Suprapubic skin (tissue), 4 donors: ENCODE measurements around the gene SGCE. TPM values are rescaled to one million over a fixed set of nuclear protein-coding genes. Genes with fewer than 3 reads are reported as not detected.

Source experiments
- DNase-seq, 2 donors: peaks; one replicate each; pipeline ENCODE4 v3.0.0-alpha.2; 2019; ENCODE audit warnings: low spot score in 2 of 2
- H3K27ac ChIP-seq: fragments of 200-600 bp; sonication (generic); one replicate; pipeline ENCODE4 v1.5.1; 2019
- H3K27me3 ChIP-seq: fragments of 200-600 bp; sonication (generic); one replicate; pipeline ENCODE4 v1.5.1; 2019
- H3K36me3 ChIP-seq: fragments of 200-600 bp; sonication (generic); one replicate; pipeline ENCODE4 v1.5.1; 2019
- H3K4me1 ChIP-seq: fragments of 200-600 bp; sonication (generic); one replicate; pipeline ENCODE4 v1.5.1; 2019
- H3K4me3 ChIP-seq: fragments of 200-600 bp; sonication (generic); one replicate; pipeline ENCODE4 v1.5.1; 2019; ENCODE audit warnings: mild to moderate bottlenecking
- H3K9me3 ChIP-seq: fragments of 200-600 bp; sonication (generic); one replicate; pipeline ENCODE4 v1.5.1; 2019
- EP300 ChIP-seq: sonication (generic); formaldehyde crosslinking; IDR thresholded peaks from one replicate; pipeline ENCODE4 v1.6.1; 2017; ENCODE audit warnings: antibody characterized with exemption
- POLR2A ChIP-seq, 2 donors: fragments of 450-650 bp; IDR thresholded peaks; one replicate each; pipeline ENCODE4 v1.6.1; 2017; ENCODE audit warnings: antibody characterized with exemption in 2 of 2, mild to moderate bottlenecking in 2 of 2, moderate library complexity in 2 of 2
- POLR2AphosphoS5 ChIP-seq, 3 donors: sonication (generic); formaldehyde crosslinking; IDR thresholded peaks; one replicate each; pipeline ENCODE4 v1.6.1; 2017; ENCODE audit warnings: antibody characterized with exemption in 3 of 3
- WGBS: methylation state at CpG from one replicate; pipeline ENCODE4 v1.1.5; 2018; 5-methylcytosine and 5-hydroxymethylcytosine counted together
- total RNA-seq, 4 donors: library from RNA; depleted of rRNA; stranded (reverse); fragments of >200 nt; gene quantifications; one replicate each; pipeline ENCODE4 v1.1.0, GENCODE V29; 2016
- TF ChIP-seq, protein P1 (sequence below), 2 donors: fragments of 200-600 bp in 1 of 2; fragments of 450-650 bp in 1 of 2; sonication (generic) in 1 of 2; IDR thresholded peaks; one replicate each; pipeline ENCODE4 v1.5.1; 2016 to 2019; ENCODE audit warnings: antibody characterized with exemption in 2 of 2, mild to moderate bottlenecking in 1 of 2, moderate library complexity in 1 of 2

The SGCE gene
- total RNA-seq, 4 donors from 2014 or later = 6.3 to 20.0 (median 13.2) TPM

DNA sequence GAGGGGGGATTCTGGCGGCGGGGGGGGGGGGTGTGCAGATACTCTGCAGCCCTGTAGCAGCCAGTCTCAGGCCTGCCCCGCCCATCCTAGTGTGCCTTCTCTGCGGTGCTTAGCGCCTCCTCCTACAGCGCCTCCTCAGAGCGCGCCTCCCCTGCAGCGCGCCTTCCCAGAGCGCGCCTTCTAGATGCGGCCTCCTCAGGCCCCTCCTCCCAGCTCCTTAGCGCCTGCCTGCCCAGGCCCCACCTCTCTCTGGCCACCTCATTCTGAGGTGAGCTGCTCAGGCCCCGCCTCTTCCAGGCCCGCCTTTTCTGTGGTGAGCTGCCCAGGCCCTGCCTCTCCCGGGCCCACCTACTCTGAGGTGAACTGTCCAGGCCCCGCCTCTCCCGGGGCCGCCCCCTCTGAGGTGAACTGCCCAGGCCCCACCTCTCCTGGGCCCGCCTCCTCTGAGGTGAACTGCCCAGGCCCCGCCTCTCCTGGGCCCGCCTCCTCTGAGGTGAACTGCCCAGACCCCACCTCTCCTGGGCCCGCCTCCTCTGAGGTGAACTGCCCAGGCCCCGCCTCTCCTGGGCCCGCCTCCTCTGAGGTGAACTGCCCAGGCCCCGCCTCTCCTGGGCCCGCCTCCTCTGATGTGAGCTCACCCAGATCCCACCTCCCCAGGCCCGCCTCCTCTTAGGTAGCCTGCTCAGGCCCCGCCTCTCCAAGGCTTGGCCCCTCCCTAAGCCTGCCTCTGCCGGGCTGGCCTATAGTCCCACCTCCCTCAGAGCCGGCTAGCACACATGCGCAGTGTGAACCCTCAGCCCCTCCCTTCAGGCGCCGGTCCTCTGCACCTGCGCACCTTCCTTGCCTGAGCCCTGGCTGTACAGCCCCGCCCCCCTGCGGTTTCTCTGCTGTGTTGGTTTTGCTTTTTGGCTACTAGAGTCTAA lies 2.1 kb upstream of the SGCE start:
- Histone ChIP-seq H3K4me3 (peak overlapping the region; percentile 55), H3K4me1 (peaks cover 30% of the 10 kb centered on the region), H3K9me3 (no peaks in the 10 kb centered on the region), H3K27ac (no peak overlapping the region), H3K36me3 (no peaks in the 10 kb centered on the region), H3K27me3 (peaks cover 32% of the 10 kb centered on the region)
- DNase-seq = peak; percentile 92 to 94
- WGBS = 66% methylated on average over 35 of the region's 38 CpGs
- TF ChIP-seq EP300 (no peak), POLR2A (IDR thresholded peaks at IDR 0.05) (no peak), POLR2AphosphoS5 (IDR thresholded peaks at IDR 0.05) (no peak)
- TF ChIP-seq, protein P1, sequence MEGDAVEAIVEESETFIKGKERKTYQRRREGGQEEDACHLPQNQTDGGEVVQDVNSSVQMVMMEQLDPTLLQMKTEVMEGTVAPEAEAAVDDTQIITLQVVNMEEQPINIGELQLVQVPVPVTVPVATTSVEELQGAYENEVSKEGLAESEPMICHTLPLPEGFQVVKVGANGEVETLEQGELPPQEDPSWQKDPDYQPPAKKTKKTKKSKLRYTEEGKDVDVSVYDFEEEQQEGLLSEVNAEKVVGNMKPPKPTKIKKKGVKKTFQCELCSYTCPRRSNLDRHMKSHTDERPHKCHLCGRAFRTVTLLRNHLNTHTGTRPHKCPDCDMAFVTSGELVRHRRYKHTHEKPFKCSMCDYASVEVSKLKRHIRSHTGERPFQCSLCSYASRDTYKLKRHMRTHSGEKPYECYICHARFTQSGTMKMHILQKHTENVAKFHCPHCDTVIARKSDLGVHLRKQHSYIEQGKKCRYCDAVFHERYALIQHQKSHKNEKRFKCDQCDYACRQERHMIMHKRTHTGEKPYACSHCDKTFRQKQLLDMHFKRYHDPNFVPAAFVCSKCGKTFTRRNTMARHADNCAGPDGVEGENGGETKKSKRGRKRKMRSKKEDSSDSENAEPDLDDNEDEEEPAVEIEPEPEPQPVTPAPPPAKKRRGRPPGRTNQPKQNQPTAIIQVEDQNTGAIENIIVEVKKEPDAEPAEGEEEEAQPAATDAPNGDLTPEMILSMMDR (IDR thresholded peaks at IDR 0.05) = no peak

- DNase-seq = no peak
- 66% methylated on average over 36 of the region's 36 CpGs for WGBS
- TF ChIP-seq, protein P1 (IDR thresholded peaks at IDR 0.05) = no peak
- TF ChIP-seq POLR2AphosphoS5 (IDR thresholded peaks at IDR 0.05) = no peak
- TF ChIP-seq POLR2A (IDR thresholded peaks at IDR 0.05) = no peak
- no peak for TF ChIP-seq EP300
- H3K4me1 ChIP-seq = peaks cover 30% of the 10 kb centered on the region
- H3K27ac ChIP-seq = no peak overlapping the region
- H3K9me3 ChIP-seq = no peaks in the 10 kb centered on the region
- peak overlapping the region; percentile 55 for H3K4me3 ChIP-seq
- peaks cover 39% of the 10 kb centered on the region for H3K27me3 ChIP-seq
- H3K36me3 ChIP-seq = no peaks in the 10 kb centered on the region
These were observed 1.2 kb upstream of the SGCE start for GRCh38 chr7:94656925-94657731.

GRCh38 chr7:94656658-94656924 lies 658 bp upstream of the SGCE start:
- Histone ChIP-seq H3K27ac (no peak overlapping the region), H3K36me3 (no peaks in the 10 kb centered on the region), H3K27me3 (peaks cover 45% of the 10 kb centered on the region), H3K4me3 (peak overlapping the region; percentile 55), H3K9me3 (no peaks in the 10 kb centered on the region), H3K4me1 (peaks cover 30% of the 10 kb centered on the region)
- no peak for DNase-seq
- TF ChIP-seq, protein P1 (IDR thresholded peaks at IDR 0.05) = no peak
- TF ChIP-seq POLR2A (IDR thresholded peaks at IDR 0.05) (no peak), EP300 (no peak), POLR2AphosphoS5 (IDR thresholded peaks at IDR 0.05) (no peak)
- whole genome bisulfite sequencing = 59% methylated on average over 10 of the region's 10 CpGs

DNA sequence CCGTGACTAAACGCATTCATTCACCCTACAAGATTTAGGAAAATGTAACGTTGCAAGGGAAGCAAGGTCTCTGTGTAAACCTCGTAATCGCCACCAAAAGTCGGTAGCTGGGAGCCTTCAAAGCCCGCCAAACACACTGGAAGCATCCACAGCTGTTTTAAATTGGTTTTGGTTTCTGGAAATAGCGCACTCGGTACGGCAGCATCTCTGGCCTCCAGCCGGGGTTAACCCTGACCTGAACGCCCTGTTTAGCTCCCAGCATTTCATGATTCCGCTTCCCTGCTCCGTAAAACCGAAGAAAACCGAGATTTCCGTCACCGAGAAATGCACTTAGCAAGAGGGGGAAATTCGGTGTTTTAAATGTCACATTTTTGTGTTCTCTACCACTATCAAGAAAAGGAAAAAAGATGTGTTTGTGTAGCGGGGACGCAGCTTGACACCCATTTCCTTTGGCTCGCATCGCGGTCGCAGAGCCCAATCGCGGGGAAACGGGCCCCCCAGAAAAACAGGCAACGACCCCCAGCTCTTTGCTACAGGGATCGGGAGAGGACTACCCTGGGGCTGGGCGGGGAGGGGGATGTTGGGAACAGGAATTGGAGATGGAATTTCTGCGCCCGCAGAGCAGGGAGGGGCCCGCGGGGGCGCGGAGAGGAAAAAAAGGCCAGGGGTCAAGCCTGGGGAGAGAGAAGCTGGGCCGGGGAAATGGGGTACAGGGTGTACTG lies 646 bp downstream of the SGCE start:
- Histone ChIP-seq H3K27me3 (peaks cover 51% of the 10 kb centered on the region), H3K9me3 (no peaks in the 10 kb centered on the region), H3K36me3 (no peaks in the 10 kb centered on the region), H3K4me3 (peak overlapping the region; percentile 55), H3K4me1 (peaks cover 30% of the 10 kb centered on the region), H3K27ac (peak overlapping the region; percentile 50)
- TF ChIP-seq POLR2AphosphoS5 (IDR thresholded peaks at IDR 0.05) (no peak), POLR2A (IDR thresholded peaks at IDR 0.05) (no peak), EP300 (no peak)
- TF ChIP-seq, protein P1 (IDR thresholded peaks at IDR 0.05) = no peak
- peak in 1 of 2 donors; percentile 69 for DNase-seq
- WGBS = 4% methylated on average over 38 of the region's 38 CpGs
